CD4-positive, alpha-beta T cell (primary cell): ENCODE results near the gene CAMK4. TPM values are rescaled to one million over a fixed set of nuclear protein-coding genes. Genes with fewer than 3 reads are reported as not detected.

ENCODE experiments used
- ATAC-seq: fragments of 200-7000 bp; cut with Tn5 transposase; one replicate; pipeline ENCODE4 v1.10.0; 2022; ENCODE audit warnings: mild to moderate bottlenecking; ENCODE audit not compliant: poor library complexity
- CTCF ChIA-PET: fragments of 350-600 bp; sonication (Branson Sonifier 250); formaldehyde crosslinking; loops from one replicate; lab custom pipeline; 2021; ENCODE audit warnings: antibody characterized with exemption, inconsistent platforms; lab: Charles Lee
- POLR2A ChIA-PET: fragments of 350-600 bp; sonication (Branson Sonifier 250); formaldehyde crosslinking; loops from one replicate; lab custom pipeline; 2021; ENCODE audit warnings: antibody characterized with exemption, inconsistent platforms; lab: Charles Lee
- DNase-seq, 14 experiments: peaks; one replicate each; pipeline ENCODE4 v3.0.0-alpha.2; 2013 to 2020; ENCODE audit warnings: mixed read lengths in 2 of 14
- H3K27ac ChIP-seq, 2 donors: one replicate each; pipeline versions ENCODE4 v1.5.1 to v1.7.0; 2013; ENCODE audit warnings: low read length in 2 of 2, low read depth in 1 of 2, mild to moderate bottlenecking in 1 of 2
- H3K27me3 ChIP-seq, 2 experiments: 1 replicate in 1 of 2; 2 replicates in 1 of 2; pipeline versions ENCODE4 v1.6.1 to v1.7.0; 2013; ENCODE audit warnings: low read length in 2 of 2, control low read depth in 1 of 2, mild to moderate bottlenecking in 1 of 2, moderate library complexity in 1 of 2; ENCODE audit not compliant: insufficient read depth in 2 of 2, control insufficient read depth in 1 of 2
- H3K36me3 ChIP-seq: one replicate; pipeline ENCODE4 v1.6.1; 2013; ENCODE audit warnings: low read length, control low read depth; ENCODE audit not compliant: insufficient read depth
- H3K4me1 ChIP-seq: one replicate; pipeline ENCODE4 v1.6.1; 2013; ENCODE audit warnings: low read length, control low read depth; ENCODE audit not compliant: insufficient read depth
- H3K4me3 ChIP-seq: one replicate; pipeline ENCODE4 v1.5.1; 2013; ENCODE audit warnings: mild to moderate bottlenecking, low read length, moderate library complexity
- H3K9me3 ChIP-seq, 2 experiments: 1 replicate in 1 of 2; 2 replicates in 1 of 2; pipeline versions ENCODE4 v1.6.1 to v1.7.0; 2013; ENCODE audit warnings: low read length in 2 of 2, mild to moderate bottlenecking in 2 of 2, control low read depth in 1 of 2, moderate library complexity in 1 of 2; ENCODE audit not compliant: control insufficient read depth in 1 of 2, insufficient read depth in 1 of 2
- H3K27ac Mint-ChIP-seq: one replicate; pipeline ENCODE4 v1.8.0; 2020; ENCODE audit warnings: mixed read lengths
- H3K27me3 Mint-ChIP-seq: one replicate; pipeline ENCODE4 v1.8.0; 2021; ENCODE audit warnings: mixed read lengths
- H3K36me3 Mint-ChIP-seq: one replicate; pipeline ENCODE4 v1.8.0; 2021; ENCODE audit warnings: low read depth, mixed read lengths
- H3K4me1 Mint-ChIP-seq: one replicate; pipeline ENCODE4 v1.8.0; 2021; ENCODE audit warnings: low read depth, mixed read lengths
- H3K4me3 Mint-ChIP-seq: one replicate; pipeline ENCODE4 v1.8.0; 2020; ENCODE audit warnings: mild to moderate bottlenecking, mixed read lengths
- H3K9me3 Mint-ChIP-seq: one replicate; pipeline ENCODE4 v1.8.0; 2020; ENCODE audit warnings: mixed read lengths
- CTCF ChIP-seq: fragments of 200-600 bp; IDR thresholded peaks from one replicate; pipeline ENCODE4 v1.8.0; 2022; ENCODE audit warnings: antibody characterized with exemption, mild to moderate bottlenecking
- intact Hi-C, 2 experiments: fragments of 100-400 bp; cut with DNase I in 1 of 2; cut with micrococcal nuclease in 1 of 2; formaldehyde crosslinking; loops; one replicate each; pipeline versions ENCODE4 v1.15.1 to v1.9.0; 2023 to 2025; cut with DNase I, micrococcal nuclease
- total RNA-seq, 174 experiments: library from RNA in 2 of 174; stranded (reverse) in 2 of 174; gene quantifications; one replicate each; pipeline ENCODE4 v1.2.3 and lab custom pipeline; 2021 to 2026

CAMK4 gene
- total RNA-seq, 2 experiments from 2014 or later = 202 to 225 TPM

- H3K36me3 Mint-ChIP-seq = peaks cover 85% of the 10 kb centered on the region
- CTCF ChIA-PET = no interaction called here
Measured at GRCh38 chr5:111453295-111453694, 229.1 kb downstream of the CAMK4 start.

GRCh38 chr5:111453747-111454146 lies 229.6 kb downstream of the CAMK4 start:
- peak overlapping the region; percentile 52 for H3K27ac Mint-ChIP-seq
- H3K9me3 Mint-ChIP-seq = no peaks in the 10 kb centered on the region
- Histone ChIP-seq H3K27me3 (no peaks in the 10 kb centered on the region), H3K9me3 (no peaks in the 10 kb centered on the region), H3K4me3 (no peak overlapping the region), H3K27ac (no peak overlapping the region), H3K4me1 (no peaks in the 10 kb centered on the region), H3K36me3 (peaks cover 56% of the 10 kb centered on the region)
- no peak overlapping the region for H3K4me3 Mint-ChIP-seq
- peaks cover 36% of the 10 kb centered on the region for H3K4me1 Mint-ChIP-seq
- ChIA-PET POLR2A (interaction anchor here (0.7 kb wide), 1 partner anchor 14 kb away, joined by 3 read pairs; no protein-coding TSS in a partner anchor), CTCF (no interaction called here)
- intact Hi-C loops = no loop called here
- no peaks in the 10 kb centered on the region for H3K27me3 Mint-ChIP-seq
- DNase-seq (no peak), ATAC-seq (no peak)
- peaks cover 85% of the 10 kb centered on the region for H3K36me3 Mint-ChIP-seq
- no peak for TF ChIP-seq CTCF

More at GRCh38 chr5:111453295-111453694, 229.1 kb downstream of the CAMK4 start:
- Mint-ChIP-seq H3K4me1 (peaks cover 32% of the 10 kb centered on the region), H3K4me3 (no peak overlapping the region), H3K9me3 (no peaks in the 10 kb centered on the region), H3K27me3 (no peaks in the 10 kb centered on the region), H3K27ac (peak overlapping the region; percentile 31)
- POLR2A ChIA-PET = interaction anchor here (0.7 kb wide), 1 partner anchor 14 kb away, joined by 3 read pairs; no protein-coding TSS in a partner anchor
- Histone ChIP-seq H3K27me3 (no peaks in the 10 kb centered on the region), H3K27ac (no peak overlapping the region), H3K9me3 (no peaks in the 10 kb centered on the region), H3K36me3 (peaks cover 56% of the 10 kb centered on the region), H3K4me3 (no peak overlapping the region), H3K4me1 (no peaks in the 10 kb centered on the region)
- TF ChIP-seq CTCF = no peak
- intact Hi-C loops = no loop called here
- ATAC-seq (no peak), DNase-seq (no peak)

- no peak for DNase-seq
- Mint-ChIP-seq H3K4me1 (peaks cover 41% of the 10 kb centered on the region), H3K27me3 (no peaks in the 10 kb centered on the region), H3K4me3 (no peak overlapping the region), H3K36me3 (peaks cover 87% of the 10 kb centered on the region), H3K27ac (peak overlapping the region; percentile 52), H3K9me3 (no peaks in the 10 kb centered on the region)
- H3K27me3 ChIP-seq = no peaks in the 10 kb centered on the region
- TF ChIP-seq CTCF = no peak
- intact Hi-C loops = no loop called here
- ChIA-PET POLR2A (no interaction called here), CTCF (interaction anchor here (1.2 kb wide), 1 partner anchor 8 kb away, joined by 3 read pairs; no protein-coding TSS in a partner anchor)
- H3K4me1 ChIP-seq = no peaks in the 10 kb centered on the region
- H3K36me3 ChIP-seq = peaks cover 55% of the 10 kb centered on the region
- H3K27ac ChIP-seq = no peak overlapping the region
- no peak overlapping the region for H3K4me3 ChIP-seq
- H3K9me3 ChIP-seq = no peaks in the 10 kb centered on the region
- no peak for ATAC-seq
Measured at GRCh38 chr5:111454198-111454622, 230.0 kb downstream of the CAMK4 start.
